Gastrocnemius medialis (tissue), 4 donors: Measurements from ENCODE around the gene SEC11A.
"Not testable (repeated sequence)": the region's sequence is repeated elsewhere in the genome, so short reads cannot be mapped to it uniquely, and the experiment has no call there.

Source experiments
- POLR2A ChIP-seq, 2 donors: fragments of 450-650 bp; IDR thresholded peaks; one replicate each; pipeline ENCODE4 v1.6.1; 2017; ENCODE audit warnings: antibody characterized with exemption in 2 of 2, mild to moderate bottlenecking in 2 of 2, moderate library complexity in 2 of 2
- TF ChIP-seq, protein P1 (sequence below), 5 experiments: fragments of 450-650 bp in 3 of 5; fragments of 200-600 bp in 2 of 5; sonication (generic) in 2 of 5; IDR thresholded peaks in 4 of 5; conservative IDR thresholded peaks in 1 of 5; 1 replicate in 4 of 5; 2 replicates in 1 of 5; pipeline ENCODE4 v1.5.1; 2016 to 2019; ENCODE audit warnings: antibody characterized with exemption in 5 of 5, mild to moderate bottlenecking in 3 of 5, moderate library complexity in 3 of 5

DNA sequence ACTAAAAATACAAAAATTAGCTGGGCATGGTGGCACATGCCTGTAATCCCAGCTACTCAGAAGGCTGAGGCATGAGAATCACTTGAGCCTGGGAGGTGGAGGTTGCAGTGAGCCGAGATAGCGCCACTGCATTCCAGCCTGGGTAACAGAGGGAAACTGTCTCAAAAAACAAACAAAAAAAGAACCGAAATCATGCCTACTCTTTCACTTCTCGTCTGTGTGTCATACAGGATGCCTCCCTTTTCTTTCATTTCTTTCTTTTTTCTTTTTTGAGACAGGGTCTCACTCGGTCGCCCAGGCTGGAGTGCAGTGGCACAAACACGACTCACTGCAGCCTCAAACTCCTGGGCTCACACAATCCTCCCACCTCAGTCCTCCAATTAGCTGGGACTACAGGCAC, 29.5 kb downstream of the SEC11A start:
- TF ChIP-seq, protein P1, sequence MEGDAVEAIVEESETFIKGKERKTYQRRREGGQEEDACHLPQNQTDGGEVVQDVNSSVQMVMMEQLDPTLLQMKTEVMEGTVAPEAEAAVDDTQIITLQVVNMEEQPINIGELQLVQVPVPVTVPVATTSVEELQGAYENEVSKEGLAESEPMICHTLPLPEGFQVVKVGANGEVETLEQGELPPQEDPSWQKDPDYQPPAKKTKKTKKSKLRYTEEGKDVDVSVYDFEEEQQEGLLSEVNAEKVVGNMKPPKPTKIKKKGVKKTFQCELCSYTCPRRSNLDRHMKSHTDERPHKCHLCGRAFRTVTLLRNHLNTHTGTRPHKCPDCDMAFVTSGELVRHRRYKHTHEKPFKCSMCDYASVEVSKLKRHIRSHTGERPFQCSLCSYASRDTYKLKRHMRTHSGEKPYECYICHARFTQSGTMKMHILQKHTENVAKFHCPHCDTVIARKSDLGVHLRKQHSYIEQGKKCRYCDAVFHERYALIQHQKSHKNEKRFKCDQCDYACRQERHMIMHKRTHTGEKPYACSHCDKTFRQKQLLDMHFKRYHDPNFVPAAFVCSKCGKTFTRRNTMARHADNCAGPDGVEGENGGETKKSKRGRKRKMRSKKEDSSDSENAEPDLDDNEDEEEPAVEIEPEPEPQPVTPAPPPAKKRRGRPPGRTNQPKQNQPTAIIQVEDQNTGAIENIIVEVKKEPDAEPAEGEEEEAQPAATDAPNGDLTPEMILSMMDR (IDR thresholded peaks at IDR 0.05 in 4 of 5, conservative IDR thresholded peaks at IDR 0.05 in 1 of 5), result not testable (repeated sequence)
- not testable (repeated sequence) for TF ChIP-seq POLR2A (IDR thresholded peaks at IDR 0.05)
